GM12872 (cell line): ENCODE data around the gene WNK2.

ENCODE experiments used
- CTCF ChIP-seq: IDR thresholded peaks from 3 replicates; pipeline ENCODE4 v1.5.1; 2011; ENCODE audit warnings: low read depth, mild to moderate bottlenecking, low read length, moderate library complexity; ENCODE audit not compliant: insufficient read depth

Gene WNK2

DNA sequence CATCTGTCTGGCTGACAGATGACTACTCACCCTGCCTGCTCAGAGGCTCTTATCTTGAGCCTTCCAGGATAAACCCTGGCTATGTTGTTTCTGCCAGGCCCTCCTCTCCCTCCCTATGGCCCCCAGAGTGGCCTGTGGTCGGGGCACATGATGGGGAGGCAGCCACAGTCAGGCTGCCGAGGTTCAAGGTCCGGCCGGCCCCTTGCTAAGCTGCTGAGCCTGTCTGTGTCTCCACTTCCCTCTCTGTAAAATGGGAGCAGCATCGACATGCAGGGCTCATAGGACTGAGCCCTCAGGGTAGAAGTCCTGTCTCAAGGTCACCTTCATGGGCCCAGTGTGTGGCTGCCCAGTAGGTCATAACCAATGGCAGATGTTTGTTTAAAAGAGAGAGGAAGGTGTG lies 28.5 kb downstream of the WNK2 start:
- TF ChIP-seq CTCF: no peak

- no peak for TF ChIP-seq CTCF
These were observed 32.1 kb downstream of the WNK2 start for GRCh38 chr9:93216073-93216365.

DNA sequence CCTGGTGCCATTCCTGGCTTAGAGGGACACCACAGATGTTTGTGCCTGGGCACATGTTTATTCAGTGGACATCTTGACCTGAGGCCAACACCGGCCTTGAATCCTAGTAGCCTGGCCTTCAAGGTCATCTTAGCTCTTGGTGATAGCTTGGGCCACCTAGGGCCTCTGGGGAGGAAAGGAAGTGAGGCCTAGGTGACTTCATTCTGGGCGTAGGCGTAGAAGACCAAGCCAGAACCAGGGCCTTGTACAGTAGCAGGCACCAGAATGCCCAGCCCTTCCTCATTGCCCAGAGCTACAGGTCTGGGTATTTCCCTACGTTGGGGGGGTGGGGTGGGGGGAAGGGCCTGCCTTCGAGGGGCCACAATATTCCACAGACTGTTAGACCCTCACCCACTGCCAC lies 33.8 kb downstream of the WNK2 start:
- TF ChIP-seq CTCF: no peak

DNA sequence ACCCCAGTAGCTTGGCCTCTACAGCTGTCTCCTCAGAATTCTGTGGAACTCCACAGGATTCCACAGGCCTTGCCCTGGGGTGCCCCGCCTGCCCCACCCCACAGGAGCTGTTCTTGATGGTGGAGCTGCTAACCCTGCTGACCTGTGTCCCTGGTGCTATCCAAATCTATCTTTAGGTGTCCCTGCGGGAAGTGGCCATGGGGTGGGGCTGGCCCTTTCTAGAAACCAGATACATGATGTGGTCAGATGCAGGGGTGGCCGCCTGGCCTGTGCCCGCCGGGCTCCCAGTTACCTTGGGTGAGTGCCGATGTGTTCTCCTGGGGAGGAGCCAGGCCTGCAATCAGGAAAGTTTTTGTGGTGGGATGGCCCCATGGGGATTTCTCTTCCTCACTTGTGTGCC lies 34.2 kb downstream of the WNK2 start:
- TF ChIP-seq CTCF: no peak

DNA sequence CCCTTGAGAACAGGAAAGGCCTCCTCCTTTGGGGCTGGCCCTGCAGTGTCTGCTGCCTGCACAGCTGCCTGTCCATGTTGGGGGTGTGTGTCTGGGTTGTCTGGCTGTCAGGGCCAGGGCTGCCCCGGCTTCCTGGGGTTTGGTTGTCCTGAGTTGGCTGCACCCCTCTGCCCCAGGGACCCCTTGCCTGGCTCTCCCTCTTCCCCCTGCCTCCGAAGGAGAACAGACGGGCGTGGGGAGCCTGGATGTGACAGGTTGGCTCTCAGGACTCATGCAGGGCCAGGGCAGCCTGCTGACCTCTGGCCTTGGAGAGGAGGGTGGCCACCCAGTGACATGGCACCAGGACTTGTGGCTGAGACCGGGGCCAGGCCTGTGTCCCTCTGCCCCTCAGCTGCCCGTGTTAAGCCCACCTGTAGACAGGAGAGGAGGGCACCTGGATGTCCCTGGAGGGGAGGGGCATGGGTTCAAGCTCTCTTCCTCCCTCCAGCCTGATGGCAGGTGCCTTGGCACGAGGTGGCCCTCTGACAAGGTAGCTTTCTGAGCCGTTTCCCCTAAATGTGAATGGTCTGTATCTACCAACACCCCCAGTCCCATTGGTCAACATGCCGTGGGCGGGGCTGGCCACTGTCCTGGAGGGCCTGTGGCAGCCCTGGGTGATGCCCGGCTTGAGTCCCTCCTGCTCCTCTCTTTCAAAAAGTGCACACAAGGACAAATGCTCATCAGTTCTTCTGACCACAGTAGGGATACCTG lies 34.9 kb downstream of the WNK2 start:
- TF ChIP-seq CTCF: no peak

GRCh38 chr9:93219692-93220091 lies 35.8 kb downstream of the WNK2 start:
- TF ChIP-seq CTCF: no peak

GRCh38 chr9:93220627-93221026 lies 36.7 kb downstream of the WNK2 start:
- no peak for TF ChIP-seq CTCF
